HPDE6-E6E7 (cell line): Measurements from ENCODE around the gene NALCN.
A peak's percentile ranks its signal among the peaks of the same experiment; 100 is the strongest.

Source experiments
- DNase-seq: peaks from one replicate; pipeline ENCODE4 v3.0.0; 2011; ENCODE audit warnings: missing footprints; ENCODE audit errors: extremely low spot score

The NALCN gene

GRCh38 chr13:101291206-101291605 is 125.1 kb downstream of the NALCN start:
- no peak for DNase-seq

- DNase-seq: no peak
These were observed 126.5 kb downstream of the NALCN start for GRCh38 chr13:101289764-101290163.

GRCh38 chr13:101283782-101284181 is 132.5 kb downstream of the NALCN start:
- no peak for DNase-seq

GRCh38 chr13:101272886-101273285 is 143.4 kb downstream of the NALCN start:
- no peak for DNase-seq

GRCh38 chr13:101271681-101272245 is 144.5 kb downstream of the NALCN start:
- no peak for DNase-seq

- DNase-seq: no peak
These were observed 148.7 kb downstream of the NALCN start for GRCh38 chr13:101267656-101268055.

DNA sequence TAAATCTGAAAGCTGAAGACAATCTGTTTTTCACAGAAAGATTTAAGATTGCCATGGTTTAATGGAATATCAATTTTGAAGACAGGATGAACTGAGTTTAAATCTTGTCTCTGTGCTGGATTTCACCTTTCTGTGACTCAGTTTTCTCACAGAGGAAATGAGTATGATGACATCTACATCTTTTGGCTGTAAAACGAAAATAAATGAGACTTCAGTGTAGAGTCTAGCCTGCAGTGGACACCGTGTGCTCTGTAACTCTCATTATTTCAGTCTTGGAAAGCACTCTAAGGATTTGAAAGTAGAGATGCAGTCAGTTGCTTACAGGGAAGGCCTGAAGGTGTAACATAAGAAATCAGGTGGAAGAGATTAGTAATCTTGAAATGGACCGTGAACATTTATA is 150.4 kb downstream of the NALCN start:
- DNase-seq: no peak

DNA sequence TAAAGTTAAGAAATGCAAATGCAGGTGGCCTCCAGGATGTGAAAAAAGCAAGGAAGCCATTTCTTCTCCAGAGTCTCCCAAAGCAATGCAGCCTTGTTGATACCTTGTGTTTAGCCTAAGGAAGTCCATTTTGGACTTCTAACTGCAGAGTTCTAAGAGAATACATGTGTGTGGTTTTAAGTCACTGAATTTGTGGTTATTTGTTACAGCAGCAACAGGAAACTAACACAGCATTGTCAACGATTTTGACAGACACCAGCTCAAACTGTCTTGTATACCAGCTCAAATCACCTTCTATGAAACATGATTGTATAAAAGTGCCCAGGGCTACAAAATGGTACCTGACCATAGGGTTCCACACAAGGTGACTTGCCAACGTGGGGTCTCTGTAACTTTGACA is 151.4 kb downstream of the NALCN start:
- DNase-seq: no peak

- DNase-seq: no peak
These were observed 154.0 kb downstream of the NALCN start for GRCh38 chr13:101262306-101262705.

- DNase-seq: no peak
These were observed 157.8 kb downstream of the NALCN start for GRCh38 chr13:101258509-101258908.

- DNase-seq: no peak
These were observed 158.2 kb downstream of the NALCN start for GRCh38 chr13:101258071-101258470.

DNA sequence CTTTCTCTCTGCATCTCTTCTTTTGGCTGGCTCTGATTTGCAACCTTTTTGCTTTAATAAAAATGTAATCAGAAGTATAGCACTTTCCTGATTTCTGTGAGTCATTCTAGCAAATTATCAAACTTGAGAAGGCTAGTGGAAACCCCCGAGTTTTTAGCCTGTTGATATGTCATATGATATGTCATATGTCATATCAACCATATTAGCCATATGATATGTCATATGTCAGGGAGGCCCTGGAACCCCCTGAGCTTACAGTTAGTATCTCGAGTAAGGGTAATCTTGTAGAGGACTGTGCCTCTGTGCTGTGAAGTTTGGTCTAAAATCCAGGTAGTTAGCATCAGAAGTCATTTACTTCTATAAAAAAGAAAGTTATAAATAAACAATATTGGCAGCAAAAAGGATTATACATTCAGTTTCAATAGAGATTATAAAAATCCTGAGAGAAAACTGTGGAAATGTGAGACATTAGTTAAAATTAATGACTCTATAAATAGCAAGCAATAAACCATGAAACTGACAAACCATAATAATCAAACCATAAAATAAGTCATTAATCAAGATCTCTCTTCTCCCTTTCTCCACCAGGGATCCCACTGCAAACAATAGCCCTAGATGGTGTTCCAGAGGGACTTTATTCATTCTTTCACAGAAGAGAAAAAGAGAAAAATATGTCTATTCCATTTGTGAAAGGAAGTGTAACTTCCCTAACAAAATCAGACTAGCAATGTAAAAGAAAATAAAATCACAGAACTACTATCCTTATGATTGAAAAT is 167.4 kb downstream of the NALCN start:
- DNase-seq: no peak

GRCh38 chr13:101242720-101243119 is 173.6 kb downstream of the NALCN start:
- no peak for DNase-seq

GRCh38 chr13:101238555-101238954 is 177.8 kb downstream of the NALCN start:
- DNase-seq: no peak

DNA sequence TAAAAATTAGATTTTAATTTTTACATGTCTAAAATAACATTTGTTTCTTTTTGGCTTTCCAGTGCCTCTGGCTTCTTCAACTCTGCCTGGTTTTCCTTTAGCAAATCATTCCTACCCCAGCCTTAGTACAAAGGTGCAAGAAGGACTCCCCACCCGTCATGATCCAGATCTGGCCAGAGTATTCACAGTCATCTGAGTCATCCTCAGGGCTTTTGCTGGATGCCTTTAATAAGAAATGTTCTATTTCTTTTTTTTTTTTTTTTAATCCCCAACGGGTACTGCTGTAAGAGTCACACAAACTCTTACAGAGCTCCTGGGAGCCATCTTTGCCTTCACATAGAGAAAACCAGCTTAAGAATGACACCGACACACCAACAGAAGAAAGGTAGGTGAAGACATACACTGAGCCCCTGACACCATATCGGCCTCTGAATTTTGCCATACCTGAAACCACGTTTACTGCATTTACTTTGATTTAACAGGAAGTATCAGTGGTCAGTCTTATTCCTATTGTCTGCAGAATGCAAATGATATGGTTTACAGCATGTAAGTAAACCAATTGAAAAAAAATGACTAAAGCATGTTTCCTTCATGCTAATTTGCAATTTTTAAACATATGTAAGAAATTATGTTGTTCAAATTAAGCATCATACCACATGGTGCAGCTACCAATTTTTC is 184.4 kb downstream of the NALCN start:
- DNase-seq: no peak

GRCh38 chr13:101230271-101230890 is 185.9 kb downstream of the NALCN start:
- DNase-seq: no peak

GRCh38 chr13:101219609-101220265 is 196.6 kb downstream of the NALCN start:
- no peak for DNase-seq

DNA sequence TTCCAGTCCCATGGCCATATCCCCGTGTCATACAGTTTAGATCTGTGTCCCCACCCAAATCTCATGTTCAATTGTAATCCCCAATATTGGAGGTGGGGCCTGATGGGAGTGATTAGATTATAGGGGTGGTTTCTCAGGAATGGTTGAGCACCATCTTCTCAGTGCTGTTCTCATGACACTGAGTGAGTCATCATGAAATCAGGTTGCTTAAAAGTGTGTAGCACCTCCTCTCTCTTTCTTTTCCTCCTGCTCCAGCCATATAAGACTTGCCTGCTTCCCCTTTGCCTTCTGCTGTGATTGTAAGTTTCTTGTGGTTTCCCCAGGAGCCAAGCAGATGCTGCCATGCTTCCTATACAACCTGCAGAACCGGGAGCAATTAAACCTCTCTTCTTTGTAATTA is 197.8 kb downstream of the NALCN start:
- DNase-seq: no peak

- no peak for DNase-seq
These were observed 199.2 kb downstream of the NALCN start for GRCh38 chr13:101217086-101217485.

- DNase-seq: peak; percentile 36
These were observed 205.0 kb downstream of the NALCN start for GRCh38 chr13:101211261-101211660.

GRCh38 chr13:101210774-101211173 is 205.5 kb downstream of the NALCN start:
- no peak for DNase-seq
